H1 (cell line): ENCODE data around the gene PIGU. TPM values are rescaled to one million over a fixed set of nuclear protein-coding genes. Genes with fewer than 3 reads are reported as not detected.

Experiments
- CTCF ChIA-PET: fragments of 300-600 bp; sonication (Branson Sonifier 250); formaldehyde crosslinking; loops from one replicate; lab custom pipeline; 2021; ENCODE audit not compliant: partially characterized antibody; lab: Charles Lee
- POLR2A ChIA-PET: fragments of 300-600 bp; sonication (Branson Sonifier 250); formaldehyde crosslinking; loops from one replicate; lab custom pipeline; 2021; ENCODE audit warnings: inconsistent platforms; ENCODE audit not compliant: partially characterized antibody; lab: Charles Lee
- DNase-seq, 2 experiments: peaks; one replicate each; pipeline versions ENCODE4 v3.0.0 to v3.0.0-alpha.2; 2010 to 2022; ENCODE audit warnings: low spot score in 2 of 2, low read depth in 1 of 2, mixed read lengths in 1 of 2
- FAIRE-seq: peaks from 2 replicates; lab custom pipeline; 2011; peaks lifted over from hg19 to GRCh38; lab: Jason Lieb, UNC
- H2AFZ ChIP-seq: 2 replicates; pipeline ENCODE4 v1.8.1; 2012; ENCODE audit warnings: low read length, inconsistent platforms
- H2AK5ac ChIP-seq: 2 replicates; pipeline ENCODE4 v1.6.1; 2013; ENCODE audit warnings: low read depth, low read length
- H2BK120ac ChIP-seq: replicated peaks from 2 replicates; pipeline ENCODE3; 2013; ENCODE audit warnings: low read depth, low read length, inconsistent platforms
- H2BK12ac ChIP-seq: 2 replicates; pipeline ENCODE4 v1.6.1; 2013; ENCODE audit warnings: low read depth, low read length
- H2BK15ac ChIP-seq: 2 replicates; pipeline ENCODE4 v1.6.1; 2013; ENCODE audit warnings: low read length
- H2BK20ac ChIP-seq: 2 replicates; pipeline ENCODE4 v1.6.1; 2013; ENCODE audit warnings: low read length
- H2BK5ac ChIP-seq: 2 replicates; pipeline ENCODE4 v1.6.1; 2013; ENCODE audit warnings: low read depth, low read length
- H3K14ac ChIP-seq: 2 replicates; pipeline ENCODE4 v1.6.1; 2013; ENCODE audit warnings: inconsistent platforms; ENCODE audit not compliant: insufficient read length
- H3K18ac ChIP-seq: 2 replicates; pipeline ENCODE4 v1.6.1; 2013; ENCODE audit warnings: low read length; ENCODE audit errors: extremely low read depth
- H3K23ac ChIP-seq: 2 replicates; pipeline ENCODE4 v1.6.1; 2013; ENCODE audit warnings: inconsistent platforms; ENCODE audit not compliant: insufficient read length
- H3K23me2 ChIP-seq: 2 replicates; pipeline ENCODE4 v1.6.1; 2013; ENCODE audit warnings: low read depth, low read length
- H3K27ac ChIP-seq: 2 replicates; pipeline ENCODE4 v1.6.1; 2011; ENCODE audit warnings: low read depth, low read length, inconsistent platforms
- H3K27me3 ChIP-seq, 4 experiments: replicated peaks in 1 of 4; 1 replicate in 1 of 4; 2 replicates in 3 of 4; pipeline versions ENCODE4 v1.6.1 to v1.8.1; 2011 to 2013; ENCODE audit warnings: low read length in 3 of 4, mild to moderate bottlenecking in 3 of 4, inconsistent platforms in 2 of 4, mixed read lengths in 2 of 4, moderate library complexity in 1 of 4; ENCODE audit not compliant: control insufficient read depth in 3 of 4, insufficient read depth in 3 of 4; ENCODE audit errors: extremely low read depth in 1 of 4
- H3K36me3 ChIP-seq, 4 experiments: 2 replicates each; pipeline versions ENCODE4 v1.6.1 to v1.8.1; 2011 to 2013; ENCODE audit warnings: mild to moderate bottlenecking in 4 of 4, low read length in 3 of 4, moderate library complexity in 2 of 4, control low read depth in 1 of 4, inconsistent platforms in 1 of 4; ENCODE audit not compliant: insufficient read depth in 4 of 4, control insufficient read depth in 2 of 4
- H3K4ac ChIP-seq: replicated peaks from 2 replicates; pipeline ENCODE3; 2013; ENCODE audit warnings: low read length, low read depth, mixed read lengths, inconsistent platforms; ENCODE audit not compliant: insufficient read length
- H3K4me1 ChIP-seq, 4 experiments: replicated peaks in 1 of 4; 1 replicate in 1 of 4; 2 replicates in 3 of 4; pipeline versions ENCODE4 v1.6.1 to v1.8.1; 2011 to 2013; ENCODE audit warnings: low read length in 3 of 4, inconsistent platforms in 2 of 4, mixed read lengths in 1 of 4; ENCODE audit not compliant: insufficient read depth in 4 of 4, control insufficient read depth in 3 of 4
- H3K4me2 ChIP-seq, 2 experiments: 2 replicates each; pipeline versions ENCODE4 v1.6.1 to v1.8.1; 2011 to 2013; ENCODE audit warnings: low read depth in 2 of 2, low read length in 2 of 2, control low read depth in 1 of 2, inconsistent platforms in 1 of 2, mild to moderate bottlenecking in 1 of 2; ENCODE audit not compliant: insufficient read depth in 1 of 2
- H3K4me3 ChIP-seq, 4 experiments: fragments of 200-600, 300-600 bp in 1 of 4; sonication (generic), shearing (Covaris generic), sonication (Bioruptor Twin) in 1 of 4; 2 replicates each; pipeline versions ENCODE4 v1.5.1 to v1.8.1; 2011 to 2016; ENCODE audit warnings: low read length in 4 of 4, low read depth in 3 of 4, control low read depth in 2 of 4, inconsistent platforms in 2 of 4, mild to moderate bottlenecking in 2 of 4, mixed read lengths in 1 of 4, moderate library complexity in 1 of 4; ENCODE audit not compliant: insufficient read depth in 2 of 4; ENCODE audit errors: extremely low read depth in 1 of 4
- H3K56ac ChIP-seq: replicated peaks from 2 replicates; pipeline ENCODE3; 2013; ENCODE audit warnings: low read depth, mild to moderate bottlenecking, mixed read lengths, low read length, inconsistent platforms; ENCODE audit not compliant: insufficient read length
- H3K79me1 ChIP-seq: 2 replicates; pipeline ENCODE4 v1.6.1; 2013; ENCODE audit warnings: low read depth, low read length, control low read depth
- H3K79me2 ChIP-seq, 2 experiments: 2 replicates each; pipeline versions ENCODE4 v1.6.1 to v1.8.1; 2012 to 2013; ENCODE audit warnings: low read length in 2 of 2, mild to moderate bottlenecking in 2 of 2, inconsistent platforms in 1 of 2; ENCODE audit not compliant: insufficient read depth in 2 of 2, control insufficient read depth in 1 of 2
- H3K9ac ChIP-seq, 4 experiments: replicated peaks in 1 of 4; 1 replicate in 1 of 4; 2 replicates in 3 of 4; pipeline versions ENCODE4 v1.6.1 to v1.8.1; 2011 to 2013; ENCODE audit warnings: low read depth in 3 of 4, low read length in 3 of 4, control low read depth in 2 of 4, mild to moderate bottlenecking in 2 of 4, moderate library complexity in 2 of 4, inconsistent platforms in 1 of 4; ENCODE audit errors: extremely low read depth in 1 of 4
- H3K9me3 ChIP-seq, 2 experiments: 2 replicates each; pipeline versions ENCODE4 v1.6.1 to v1.8.1; 2012 to 2013; ENCODE audit warnings: mild to moderate bottlenecking in 2 of 2, moderate library complexity in 2 of 2, control low read depth in 1 of 2, inconsistent platforms in 1 of 2, low read depth in 1 of 2, low read length in 1 of 2, mixed read lengths in 1 of 2; ENCODE audit not compliant: insufficient read depth in 2 of 2
- H4K20me1 ChIP-seq, 2 experiments: replicated peaks in 1 of 2; 2 replicates each; pipeline versions ENCODE3 to v1.8.1; 2011 to 2013; ENCODE audit warnings: inconsistent platforms in 2 of 2, low read length in 2 of 2, mild to moderate bottlenecking in 1 of 2; ENCODE audit not compliant: insufficient read depth in 2 of 2, control insufficient read depth in 1 of 2
- H4K5ac ChIP-seq: 2 replicates; pipeline ENCODE4 v1.6.1; 2013; ENCODE audit warnings: low read length, low read depth, mixed read lengths, inconsistent platforms; ENCODE audit not compliant: insufficient read length
- H4K8ac ChIP-seq: 2 replicates; pipeline ENCODE4 v1.8.0; 2013; ENCODE audit warnings: mild to moderate bottlenecking, moderate library complexity, low read length, inconsistent platforms; ENCODE audit not compliant: insufficient read depth; ENCODE audit errors: extremely low read depth
- H4K91ac ChIP-seq: replicated peaks from 2 replicates; pipeline ENCODE3; 2013; ENCODE audit warnings: low read length, mixed read lengths, inconsistent platforms; ENCODE audit not compliant: insufficient read length
- ATF3 ChIP-seq: IDR thresholded peaks from 2 replicates; pipeline ENCODE4 v1.6.1; 2011; ENCODE audit warnings: low read depth, mild to moderate bottlenecking, low read length; ENCODE audit not compliant: insufficient read depth
- E2F6 ChIP-seq: IDR thresholded peaks from 2 replicates; pipeline ENCODE4 v1.6.1; 2012; ENCODE audit warnings: inconsistent platforms
- HDAC2 ChIP-seq, 2 experiments: fragments of 300-600 bp in 1 of 2; sonication (generic) in 1 of 2; IDR thresholded peaks; 2 replicates each; pipeline ENCODE4 v1.6.1; 2011 to 2012; ENCODE audit warnings: low read depth in 2 of 2, low read length in 2 of 2, mild to moderate bottlenecking in 2 of 2, moderate library complexity in 2 of 2, borderline replicate concordance in 1 of 2, inconsistent platforms in 1 of 2
- POLR2A ChIP-seq, 2 experiments: IDR thresholded peaks; 1 replicate in 1 of 2; 2 replicates in 1 of 2; pipeline ENCODE4 v1.6.1; 2011; ENCODE audit warnings: low read depth in 2 of 2, low read length in 2 of 2, mild to moderate bottlenecking in 2 of 2; ENCODE audit errors: control extremely low read depth in 1 of 2
- POU5F1 ChIP-seq: IDR thresholded peaks from 2 replicates; pipeline ENCODE4 v1.6.1; 2011; ENCODE audit warnings: low read depth, mild to moderate bottlenecking, low read length, moderate library complexity
- RAD21 ChIP-seq, 2 experiments: IDR thresholded peaks in 1 of 2; conservative IDR thresholded peaks in 1 of 2; 2 replicates each; pipeline ENCODE4 v1.6.1; 2011; ENCODE audit warnings: low read depth in 2 of 2, low read length in 2 of 2, improper control_type of control experiment in 1 of 2, inconsistent platforms in 1 of 2, mild to moderate bottlenecking in 1 of 2, moderate library complexity in 1 of 2
- SIRT6 ChIP-seq: IDR thresholded peaks from one replicate; pipeline ENCODE4 v1.7.1; 2012; ENCODE audit warnings: low read length, inconsistent platforms
- SP2 ChIP-seq: IDR thresholded peaks from 2 replicates; pipeline ENCODE4 v1.6.1; 2012; ENCODE audit warnings: mild to moderate bottlenecking, low read length, inconsistent platforms
- TAF1 ChIP-seq: IDR thresholded peaks from 2 replicates; pipeline ENCODE4 v1.6.1; 2011; ENCODE audit warnings: mild to moderate bottlenecking, low read depth, low read length
- TAF7 ChIP-seq: optimal IDR thresholded peaks from 2 replicates; pipeline ENCODE3; 2011; ENCODE audit warnings: low read depth, mild to moderate bottlenecking, inconsistent platforms, low read length, moderate library complexity, borderline replicate concordance
- TCF12 ChIP-seq: IDR thresholded peaks from 2 replicates; pipeline ENCODE4 v1.6.1; 2011; ENCODE audit warnings: low read depth, mild to moderate bottlenecking, low read length
- USF2 ChIP-seq: IDR thresholded peaks from 2 replicates; pipeline ENCODE4 v1.6.1; 2011; ENCODE audit warnings: low read length, improper control_type of control experiment
- WGBS, 2 experiments: shearing (Covaris generic) in 1 of 2; methylation state at CpG; one replicate each; pipeline versions ENCODE4 v1.1.6 to v1.1.7; 2013 to 2015; ENCODE audit warnings: low lambda C conversion rate in 2 of 2, mixed read lengths in 2 of 2, inconsistent platforms in 1 of 2, low coverage in 1 of 2, missing lambda C conversion rate in 1 of 2; ENCODE audit not compliant: insufficient replicate concordance in 2 of 2, insufficient coverage in 1 of 2, insufficient read length in 1 of 2; ENCODE audit errors: extremely low coverage in 1 of 2, missing lambda C conversion rate in 1 of 2; 5-methylcytosine and 5-hydroxymethylcytosine counted together
- polyA plus RNA-seq, 7 experiments: library from polyadenylated mRNA; depleted of rRNA in 3 of 7; stranded (reverse) in 5 of 7; unstranded in 2 of 7; fragments of >200 nt in 5 of 7; fragments of 200-250 nt in 2 of 7; gene quantifications; 1 replicate in 5 of 7; 2 replicates in 1 of 7; 4 replicates in 1 of 7; pipeline versions ENCODE4 v1.2.1 to v1.2.3, GENCODE V29; 2011 to 2013; ENCODE audit warnings: missing spikeins in 2 of 7, mixed read lengths in 2 of 7
- total RNA-seq: library from RNA; stranded (reverse); fragmentation: NEBNext Ultra II Directional; extraction: Animal tissue kit (Norgen Biotek cat#: 25700); gene quantifications from 2 replicates; pipeline ENCODE4 v1.2.1, GENCODE V29; 2021

PIGU gene
- total and polyA plus RNA-seq, 2 of the 8 experiments (the other 6 are each of a cell fraction or from before 2014, with no cell fraction given), result 28.3 to 117 TPM

GRCh38 chr20:34647737-34648136, 29.2 kb downstream of the PIGU start:
- WGBS, 2 experiments, result 100% methylated on average over 1 of the region's 1 CpG; no CpG with 5 or more reads in 1 of the 2 experiments
- no peaks in the 10 kb centered on the region for H3K23me2 ChIP-seq
- H3K27ac ChIP-seq, result no peak overlapping the region
- no peak overlapping the region for H4K91ac ChIP-seq
- no peak for DNase-seq
- no peaks in the 10 kb centered on the region for H3K9me3 ChIP-seq
- H3K36me3 ChIP-seq, result peaks cover 0 to 6% (median 2%) of the 10 kb centered on the region in 4 experiments; a peak in 2 of 8 replicates
- no peak overlapping the region for H2AFZ ChIP-seq
- H3K4me1 ChIP-seq, result no peaks in the 10 kb centered on the region
- H2BK12ac ChIP-seq, result no peak overlapping the region
- no peaks in the 10 kb centered on the region for H3K79me1 ChIP-seq
- H2BK15ac ChIP-seq, result no peak overlapping the region
- no peaks in the 10 kb centered on the region for H3K27me3 ChIP-seq
- no peaks in the 10 kb centered on the region for H3K79me2 ChIP-seq
- H2BK20ac ChIP-seq, result no peak overlapping the region
- no peak overlapping the region for H2BK5ac ChIP-seq
- H3K4ac ChIP-seq, result no peak overlapping the region
- no peak overlapping the region for H3K56ac ChIP-seq
- no peak overlapping the region for H4K5ac ChIP-seq
- H3K23ac ChIP-seq, result no peak overlapping the region
- H2BK120ac ChIP-seq, result no peak overlapping the region
- no peak overlapping the region for H3K18ac ChIP-seq
- no peak overlapping the region for H3K4me3 ChIP-seq
- no peak for FAIRE-seq
- H4K20me1 ChIP-seq, result no peaks in the 10 kb centered on the region
- H3K9ac ChIP-seq, result no peak overlapping the region
- no peak overlapping the region for H4K8ac ChIP-seq
- ChIA-PET CTCF (no interaction called here), POLR2A (no interaction called here)
- H3K4me2 ChIP-seq, result no peak overlapping the region
- no peak overlapping the region for H2AK5ac ChIP-seq
- H3K14ac ChIP-seq, result no peak overlapping the region
- no peak for TF ChIP-seq RAD21 (IDR thresholded peaks at IDR 0.05 in 1 of 2, conservative IDR thresholded peaks at IDR 0.05 in 1 of 2; ENCODE audit: low read depth in 2 of 2, low read length in 2 of 2)
- TF ChIP-seq SP2, result no peak
- TF ChIP-seq TAF7, result no peak
- no peak for TF ChIP-seq USF2
- TF ChIP-seq E2F6, result no peak
- TF ChIP-seq HDAC2 (IDR thresholded peaks at IDR 0.05; ENCODE audit: borderline replicate concordance in 1 of 2, low read depth in 2 of 2, low read length in 2 of 2), result no peak
- no peak for TF ChIP-seq SIRT6
- TF ChIP-seq ATF3, result no peak
- no peak for TF ChIP-seq TAF1
- TF ChIP-seq POLR2A (IDR thresholded peaks at IDR 0.05; ENCODE audit: control extremely low read depth in 1 of 2, low read depth in 2 of 2, low read length in 2 of 2), result no peak
- no peak for TF ChIP-seq TCF12
- no peak for TF ChIP-seq POU5F1
